Measurements from ENCODE around the gene MDFI.

DNA sequence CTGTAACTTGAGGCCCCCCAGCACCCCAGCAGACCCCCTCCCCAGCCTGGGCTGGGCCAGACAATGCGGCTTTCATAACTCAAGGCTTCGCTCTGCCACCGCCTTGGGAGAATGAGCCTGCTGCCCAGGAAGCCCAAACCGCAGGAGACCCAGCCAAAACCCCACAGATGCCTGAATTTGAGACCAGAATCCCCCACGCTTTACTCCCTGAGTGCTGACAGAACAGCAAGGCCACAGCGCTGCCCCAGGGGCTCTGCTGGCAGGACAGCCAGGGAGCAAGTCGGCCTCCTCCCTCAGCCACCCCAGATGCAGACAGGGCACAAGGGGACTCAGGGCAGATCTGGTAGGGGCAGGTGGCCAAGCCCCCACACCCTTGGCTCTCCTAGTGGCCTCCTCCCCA lies 2.2 kb downstream of the MDFI start:
- TF ChIP-seq ZFP30 (CRISPR knock-in tag; IDR thresholded peaks at IDR 0.05) (no peak), RARB (CRISPR knock-in tag; IDR thresholded peaks at IDR 0.05) (no peak), ZNF8 (CRISPR knock-in tag; IDR thresholded peaks at IDR 0.05) (no peak), CSDC2 (CRISPR knock-in tag; IDR thresholded peaks at IDR 0.05) (no peak), PPARA (CRISPR knock-in tag; IDR thresholded peaks at IDR 0.05; ENCODE audit: borderline replicate concordance) (no peak), ARNTL (CRISPR knock-in tag; IDR thresholded peaks at IDR 0.05; ENCODE audit: borderline replicate concordance, low read depth) (no peak), ZC3H10 (CRISPR knock-in tag; IDR thresholded peaks at IDR 0.05) (no peak)
- TF ChIP-seq, protein P1, sequence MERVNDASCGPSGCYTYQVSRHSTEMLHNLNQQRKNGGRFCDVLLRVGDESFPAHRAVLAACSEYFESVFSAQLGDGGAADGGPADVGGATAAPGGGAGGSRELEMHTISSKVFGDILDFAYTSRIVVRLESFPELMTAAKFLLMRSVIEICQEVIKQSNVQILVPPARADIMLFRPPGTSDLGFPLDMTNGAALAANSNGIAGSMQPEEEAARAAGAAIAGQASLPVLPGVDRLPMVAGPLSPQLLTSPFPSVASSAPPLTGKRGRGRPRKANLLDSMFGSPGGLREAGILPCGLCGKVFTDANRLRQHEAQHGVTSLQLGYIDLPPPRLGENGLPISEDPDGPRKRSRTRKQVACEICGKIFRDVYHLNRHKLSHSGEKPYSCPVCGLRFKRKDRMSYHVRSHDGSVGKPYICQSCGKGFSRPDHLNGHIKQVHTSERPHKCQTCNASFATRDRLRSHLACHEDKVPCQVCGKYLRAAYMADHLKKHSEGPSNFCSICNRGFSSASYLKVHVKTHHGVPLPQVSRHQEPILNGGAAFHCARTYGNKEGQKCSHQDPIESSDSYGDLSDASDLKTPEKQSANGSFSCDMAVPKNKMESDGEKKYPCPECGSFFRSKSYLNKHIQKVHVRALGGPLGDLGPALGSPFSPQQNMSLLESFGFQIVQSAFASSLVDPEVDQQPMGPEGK (CRISPR knock-in tag; IDR thresholded peaks at IDR 0.05; ENCODE audit: borderline replicate concordance) = no peak
- TF ChIP-seq, protein P2, sequence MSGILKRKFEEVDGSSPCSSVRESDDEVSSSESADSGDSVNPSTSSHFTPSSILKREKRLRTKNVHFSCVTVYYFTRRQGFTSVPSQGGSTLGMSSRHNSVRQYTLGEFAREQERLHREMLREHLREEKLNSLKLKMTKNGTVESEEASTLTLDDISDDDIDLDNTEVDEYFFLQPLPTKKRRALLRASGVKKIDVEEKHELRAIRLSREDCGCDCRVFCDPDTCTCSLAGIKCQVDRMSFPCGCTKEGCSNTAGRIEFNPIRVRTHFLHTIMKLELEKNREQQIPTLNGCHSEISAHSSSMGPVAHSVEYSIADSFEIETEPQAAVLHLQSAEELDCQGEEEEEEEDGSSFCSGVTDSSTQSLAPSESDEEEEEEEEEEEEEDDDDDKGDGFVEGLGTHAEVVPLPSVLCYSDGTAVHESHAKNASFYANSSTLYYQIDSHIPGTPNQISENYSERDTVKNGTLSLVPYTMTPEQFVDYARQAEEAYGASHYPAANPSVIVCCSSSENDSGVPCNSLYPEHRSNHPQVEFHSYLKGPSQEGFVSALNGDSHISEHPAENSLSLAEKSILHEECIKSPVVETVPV (CRISPR knock-in tag; IDR thresholded peaks at IDR 0.05) = no peak
- TF ChIP-seq, protein P3, sequence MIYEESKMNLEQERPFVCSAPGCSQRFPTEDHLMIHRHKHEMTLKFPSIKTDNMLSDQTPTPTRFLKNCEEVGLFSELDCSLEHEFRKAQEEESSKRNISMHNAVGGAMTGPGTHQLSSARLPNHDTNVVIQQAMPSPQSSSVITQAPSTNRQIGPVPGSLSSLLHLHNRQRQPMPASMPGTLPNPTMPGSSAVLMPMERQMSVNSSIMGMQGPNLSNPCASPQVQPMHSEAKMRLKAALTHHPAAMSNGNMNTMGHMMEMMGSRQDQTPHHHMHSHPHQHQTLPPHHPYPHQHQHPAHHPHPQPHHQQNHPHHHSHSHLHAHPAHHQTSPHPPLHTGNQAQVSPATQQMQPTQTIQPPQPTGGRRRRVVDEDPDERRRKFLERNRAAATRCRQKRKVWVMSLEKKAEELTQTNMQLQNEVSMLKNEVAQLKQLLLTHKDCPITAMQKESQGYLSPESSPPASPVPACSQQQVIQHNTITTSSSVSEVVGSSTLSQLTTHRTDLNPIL (CRISPR knock-in tag; IDR thresholded peaks at IDR 0.05; ENCODE audit: low read depth) = no peak
